ENCODE results near the gene SMARCE1.

SMARCE1 gene

GRCh38 chr17:40597556-40598300 is 49.9 kb downstream of the SMARCE1 start:
- Histone ChIP-seq H3K9me3 (replicated peaks; ENCODE audit: insufficient read depth, low read length) (no peaks in the 10 kb centered on the region), H3K36me3 (replicated peaks; ENCODE audit: insufficient read depth, low read length) (no peaks in the 10 kb centered on the region), H3K27me3 (replicated peaks; ENCODE audit: insufficient read depth, low read length) (no peaks in the 10 kb centered on the region), H4K20me1 (ENCODE audit: insufficient read depth, low read length) (no peaks in the 10 kb centered on the region), H3K4me1 (ENCODE audit: low read length) (peaks cover 18% of the 10 kb centered on the region), H3K4me2 (ENCODE audit: low read depth, low read length) (peak overlapping the region; percentile 52; the same call in 1 of the 2 replicates), H3K4me3 (ENCODE audit: low read length) (no peak overlapping the region), H2AFZ (ENCODE audit: low read length) (peak overlapping the region; percentile 45; the same call in 1 of the 2 replicates), H3K9ac (ENCODE audit: low read length) (no peak overlapping the region), H3K79me2 (ENCODE audit: low read length) (no peaks in the 10 kb centered on the region), H3K27ac (ENCODE audit: low read length) (no peak overlapping the region; the same call in 1 of the 2 replicates), H3F3A (ENCODE audit: insufficient read depth, low read length) (0 out of 2 replicates have a peak, but pooled peaks cover 9% of the 10 kb centered on the region), H3K9me2 (replicated peaks; ENCODE audit: insufficient read depth, low read length) (no peaks in the 10 kb centered on the region)
- TF ChIP-seq CTCF (IDR thresholded peaks at IDR 0.05; ENCODE audit: low read length) (no peak), EZH2phosphoT487 (IDR thresholded peaks at IDR 0.05; ENCODE audit: low read length) (no peak), EZH2 (optimal IDR thresholded peaks at IDR 0.05; ENCODE audit: low read depth, low read length) (no peak)
- no peak for DNase-seq

- DNase-seq = no peak
- H3K79me2 ChIP-seq (ENCODE audit: low read length) = no peaks in the 10 kb centered on the region
- no peak overlapping the region for H3K4me2 ChIP-seq (ENCODE audit: low read depth, low read length)
- no peak overlapping the region for H3K9ac ChIP-seq (ENCODE audit: low read length)
- no peaks in the 10 kb centered on the region for H4K20me1 ChIP-seq (ENCODE audit: insufficient read depth, low read length)
- H2AFZ ChIP-seq (ENCODE audit: low read length) = no peak overlapping the region
- no peaks in the 10 kb centered on the region for H3K36me3 ChIP-seq (replicated peaks; ENCODE audit: insufficient read depth, low read length)
- peaks cover 18% of the 10 kb centered on the region for H3K4me1 ChIP-seq (ENCODE audit: low read length)
- H3K4me3 ChIP-seq (ENCODE audit: low read length) = no peak overlapping the region
- H3K27me3 ChIP-seq (replicated peaks; ENCODE audit: insufficient read depth, low read length) = no peaks in the 10 kb centered on the region
- TF ChIP-seq EZH2 (optimal IDR thresholded peaks at IDR 0.05; ENCODE audit: low read depth, low read length) = no peak
- TF ChIP-seq CTCF (IDR thresholded peaks at IDR 0.05; ENCODE audit: low read length) = no peak
- TF ChIP-seq EZH2phosphoT487 (IDR thresholded peaks at IDR 0.05; ENCODE audit: low read length) = no peak
- no peaks in the 10 kb centered on the region for H3K9me3 ChIP-seq (replicated peaks; ENCODE audit: insufficient read depth, low read length)
- 0 out of 2 replicates have a peak, but pooled peaks cover 9% of the 10 kb centered on the region for H3F3A ChIP-seq (ENCODE audit: insufficient read depth, low read length)
- H3K9me2 ChIP-seq (replicated peaks; ENCODE audit: insufficient read depth, low read length) = no peaks in the 10 kb centered on the region
- no peak overlapping the region for H3K27ac ChIP-seq (ENCODE audit: low read length)
Observed at GRCh38 chr17:40597156-40597555, 50.5 kb downstream of the SMARCE1 start.

- Histone ChIP-seq H3F3A (ENCODE audit: insufficient read depth, low read length) (0 out of 2 replicates have a peak, but pooled peaks cover 9% of the 10 kb centered on the region), H3K9me2 (replicated peaks; ENCODE audit: insufficient read depth, low read length) (no peaks in the 10 kb centered on the region), H3K36me3 (replicated peaks; ENCODE audit: insufficient read depth, low read length) (no peaks in the 10 kb centered on the region), H3K27me3 (replicated peaks; ENCODE audit: insufficient read depth, low read length) (no peaks in the 10 kb centered on the region), H3K79me2 (ENCODE audit: low read length) (no peaks in the 10 kb centered on the region), H4K20me1 (ENCODE audit: insufficient read depth, low read length) (no peaks in the 10 kb centered on the region), H3K4me3 (ENCODE audit: low read length) (no peak overlapping the region), H3K27ac (ENCODE audit: low read length) (no peak overlapping the region), H3K4me2 (ENCODE audit: low read depth, low read length) (no peak overlapping the region), H3K9me3 (replicated peaks; ENCODE audit: insufficient read depth, low read length) (no peaks in the 10 kb centered on the region), H3K9ac (ENCODE audit: low read length) (no peak overlapping the region), H2AFZ (ENCODE audit: low read length) (no peak overlapping the region), H3K4me1 (ENCODE audit: low read length) (peaks cover 18% of the 10 kb centered on the region)
- TF ChIP-seq EZH2phosphoT487 (IDR thresholded peaks at IDR 0.05; ENCODE audit: low read length) = no peak
- no peak for TF ChIP-seq EZH2 (optimal IDR thresholded peaks at IDR 0.05; ENCODE audit: low read depth, low read length)
- no peak for TF ChIP-seq CTCF (IDR thresholded peaks at IDR 0.05; ENCODE audit: low read length)
- DNase-seq = no peak
Observed at GRCh38 chr17:40596261-40596919, 51.2 kb downstream of the SMARCE1 start.

Measured in MM.1S (cell line).